Tibial nerve (tissue), 4 donors: ENCODE data around the gene GDPD5. TPM values are rescaled to one million over a fixed set of nuclear protein-coding genes. Genes with fewer than 3 reads are reported as not detected.

Experiments used
- DNase-seq, 2 donors: peaks; one replicate each; pipeline ENCODE4 v3.0.0-alpha.2; 2019; ENCODE audit warnings: low spot score in 2 of 2
- H3K27ac ChIP-seq, 4 donors: fragments of 200-600 bp; sonication (generic) in 3 of 4; one replicate each; pipeline ENCODE4 v1.5.1; 2017 to 2019; ENCODE audit warnings: mild to moderate bottlenecking in 1 of 4
- H3K27me3 ChIP-seq, 2 donors: fragments of 200-600 bp; sonication (generic) in 1 of 2; one replicate each; pipeline versions ENCODE4 v1.5.1 to v1.6.0; 2017 to 2019
- H3K36me3 ChIP-seq, 3 donors: fragments of 200-600 bp; sonication (generic); one replicate each; pipeline ENCODE4 v1.5.1; 2018 to 2019
- H3K4me1 ChIP-seq, 4 donors: fragments of 200-600 bp; sonication (generic) in 3 of 4; one replicate each; pipeline ENCODE4 v1.5.1; 2017 to 2019
- H3K4me3 ChIP-seq, 4 donors: fragments of 200-600 bp; sonication (generic) in 3 of 4; one replicate each; pipeline ENCODE4 v1.5.1; 2017 to 2019; ENCODE audit warnings: mild to moderate bottlenecking in 1 of 4, moderate library complexity in 1 of 4
- H3K9me3 ChIP-seq, 4 donors: fragments of 200-600 bp; sonication (generic) in 3 of 4; one replicate each; pipeline ENCODE4 v1.5.1; 2017 to 2019
- EP300 ChIP-seq, 2 donors: sonication (generic); formaldehyde crosslinking; IDR thresholded peaks; one replicate each; pipeline ENCODE4 v1.6.1; 2017; ENCODE audit warnings: antibody characterized with exemption in 2 of 2, mild to moderate bottlenecking in 1 of 2
- POLR2A ChIP-seq, 2 donors: fragments of 450-650 bp; IDR thresholded peaks; one replicate each; pipeline ENCODE4 v1.6.1; 2017; ENCODE audit warnings: antibody characterized with exemption in 2 of 2, mild to moderate bottlenecking in 2 of 2, moderate library complexity in 2 of 2
- WGBS, 2 donors: methylation state at CpG; one replicate each; pipeline ENCODE4 v1.1.5; 2018; 5-methylcytosine and 5-hydroxymethylcytosine counted together
- total RNA-seq, 4 donors: library from RNA; depleted of rRNA; stranded (reverse); fragments of >200 nt; gene quantifications; one replicate each; pipeline ENCODE4 v1.1.0, GENCODE V29; 2016
- TF ChIP-seq, protein P1 (sequence below), 5 experiments: fragments of 200-600 bp in 3 of 5; fragments of 450-650 bp in 2 of 5; sonication (generic) in 3 of 5; IDR thresholded peaks; one replicate each; pipeline ENCODE4 v1.5.1; 2016 to 2019; ENCODE audit warnings: antibody characterized with exemption in 5 of 5, mild to moderate bottlenecking in 3 of 5, moderate library complexity in 2 of 5

GDPD5 gene
- total RNA-seq, 4 donors from 2014 or later = 92.2 to 122 (median 101) TPM

DNA sequence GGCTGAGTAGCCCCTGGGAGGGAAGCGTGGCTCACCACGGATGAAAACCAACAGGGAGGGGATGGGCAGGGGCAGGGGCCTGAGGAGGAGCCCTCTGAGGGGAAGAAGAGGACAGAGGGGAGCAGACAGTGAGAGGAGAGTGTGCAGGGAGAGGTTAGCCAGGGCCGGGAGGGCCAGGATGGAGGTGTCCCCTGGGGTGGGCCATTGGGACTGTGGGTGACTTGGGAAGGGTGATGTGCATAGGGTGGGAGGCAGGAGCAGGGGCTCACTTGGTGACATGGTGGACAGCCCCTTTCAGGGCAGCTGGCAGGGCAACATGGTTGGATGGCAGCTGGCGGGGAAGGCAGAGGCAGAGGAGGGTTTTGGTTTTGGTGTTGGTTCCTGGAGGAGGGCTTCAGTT, 5.6 kb upstream of the GDPD5 start:
- H3K36me3 ChIP-seq = no peaks in the 10 kb centered on the region
- no peak for DNase-seq
- H3K4me1 ChIP-seq = peaks cover 0 to 18% (median 0%) of the 10 kb centered on the region in 4 donors
- no peaks in the 10 kb centered on the region for H3K9me3 ChIP-seq
- H3K27me3 ChIP-seq = no peaks in the 10 kb centered on the region
- no peak overlapping the region for H3K27ac ChIP-seq
- TF ChIP-seq POLR2A (IDR thresholded peaks at IDR 0.05) (no peak), EP300 (IDR thresholded peaks at IDR 0.05) (no peak)
- TF ChIP-seq, protein P1, sequence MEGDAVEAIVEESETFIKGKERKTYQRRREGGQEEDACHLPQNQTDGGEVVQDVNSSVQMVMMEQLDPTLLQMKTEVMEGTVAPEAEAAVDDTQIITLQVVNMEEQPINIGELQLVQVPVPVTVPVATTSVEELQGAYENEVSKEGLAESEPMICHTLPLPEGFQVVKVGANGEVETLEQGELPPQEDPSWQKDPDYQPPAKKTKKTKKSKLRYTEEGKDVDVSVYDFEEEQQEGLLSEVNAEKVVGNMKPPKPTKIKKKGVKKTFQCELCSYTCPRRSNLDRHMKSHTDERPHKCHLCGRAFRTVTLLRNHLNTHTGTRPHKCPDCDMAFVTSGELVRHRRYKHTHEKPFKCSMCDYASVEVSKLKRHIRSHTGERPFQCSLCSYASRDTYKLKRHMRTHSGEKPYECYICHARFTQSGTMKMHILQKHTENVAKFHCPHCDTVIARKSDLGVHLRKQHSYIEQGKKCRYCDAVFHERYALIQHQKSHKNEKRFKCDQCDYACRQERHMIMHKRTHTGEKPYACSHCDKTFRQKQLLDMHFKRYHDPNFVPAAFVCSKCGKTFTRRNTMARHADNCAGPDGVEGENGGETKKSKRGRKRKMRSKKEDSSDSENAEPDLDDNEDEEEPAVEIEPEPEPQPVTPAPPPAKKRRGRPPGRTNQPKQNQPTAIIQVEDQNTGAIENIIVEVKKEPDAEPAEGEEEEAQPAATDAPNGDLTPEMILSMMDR (IDR thresholded peaks at IDR 0.05) = no peak
- H3K4me3 ChIP-seq = no peak overlapping the region
- WGBS, 2 donors = 77 to 84% methylated on average over 4 of the region's 4 CpGs

DNA sequence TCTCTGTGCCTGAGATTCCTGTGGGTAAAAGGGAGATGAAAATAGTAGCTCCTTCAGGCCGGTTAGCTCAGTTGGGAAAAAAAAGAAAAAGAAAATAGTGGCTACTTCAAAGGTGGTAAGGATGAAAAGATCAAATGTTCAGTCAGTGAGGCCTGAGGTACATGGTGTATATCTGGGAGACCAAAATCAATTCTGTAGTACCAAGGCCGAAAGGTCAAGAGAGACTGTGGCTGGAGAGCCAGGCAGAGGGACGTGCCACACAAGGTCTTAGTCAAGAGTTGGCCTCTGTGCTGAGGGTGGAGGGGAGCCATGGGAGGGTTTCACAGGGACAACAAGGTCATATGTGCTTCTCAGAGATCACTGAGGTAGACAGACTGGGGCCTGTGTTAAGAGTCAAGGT, 4.8 kb upstream of the GDPD5 start:
- H3K4me3 ChIP-seq = no peak overlapping the region
- no peak for DNase-seq
- H3K4me1 ChIP-seq = peaks cover 0 to 21% (median 0%) of the 10 kb centered on the region in 4 donors
- no peaks in the 10 kb centered on the region for H3K36me3 ChIP-seq
- H3K27me3 ChIP-seq = no peaks in the 10 kb centered on the region
- no peaks in the 10 kb centered on the region for H3K9me3 ChIP-seq
- TF ChIP-seq EP300 (IDR thresholded peaks at IDR 0.05) (no peak), POLR2A (IDR thresholded peaks at IDR 0.05) (no peak)
- TF ChIP-seq, protein P1 (IDR thresholded peaks at IDR 0.05) = no peak
- 63 to 76% methylated on average over 3 of the region's 3 CpGs for WGBS, 2 donors
- H3K27ac ChIP-seq = no peak overlapping the region

DNA sequence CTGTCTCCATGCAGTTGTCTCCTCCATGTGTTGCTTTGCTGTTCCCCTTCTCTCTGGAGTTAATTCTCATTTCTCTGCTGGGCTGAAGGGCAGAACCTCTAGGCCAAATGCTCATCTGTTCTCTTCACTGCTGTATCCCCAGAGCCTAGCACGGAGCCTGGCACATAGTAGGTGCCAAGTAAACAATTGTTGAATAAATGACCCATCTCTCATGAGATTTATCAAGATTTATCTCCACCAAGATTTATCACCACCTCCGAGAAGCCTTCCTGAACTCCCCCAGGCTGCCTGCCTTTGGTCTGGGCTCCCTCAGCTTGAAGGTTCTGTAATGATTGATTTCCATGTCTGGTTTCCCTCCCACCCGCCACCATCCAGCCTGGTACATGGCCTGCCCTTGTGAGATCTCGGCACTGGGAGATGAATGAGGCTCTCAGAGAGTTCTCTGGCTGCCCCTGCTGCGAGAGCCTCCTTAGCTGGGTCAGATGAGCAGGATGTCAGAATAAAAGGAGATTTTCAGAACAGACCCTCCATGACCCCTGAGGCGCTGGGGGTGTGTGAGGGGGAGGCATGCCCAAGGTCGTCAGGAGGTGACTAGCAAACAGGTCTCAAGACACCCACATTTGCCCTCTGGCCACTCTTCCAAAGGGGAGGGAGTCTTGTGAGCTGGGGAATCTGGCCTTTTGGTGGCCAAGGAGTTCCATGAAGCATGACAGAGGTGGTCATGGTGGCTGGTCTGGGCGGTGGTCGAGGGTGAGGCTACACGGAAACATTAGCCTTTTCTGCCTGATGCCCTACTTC, 2.4 kb upstream of the GDPD5 start:
- Histone ChIP-seq H3K27ac (peak overlapping the region in 1 of 4 donors; percentile 9), H3K4me1 (peaks cover 0 to 34% (median 4%) of the 10 kb centered on the region in 4 donors), H3K4me3 (no peak overlapping the region), H3K27me3 (no peaks in the 10 kb centered on the region), H3K36me3 (no peaks in the 10 kb centered on the region), H3K9me3 (no peaks in the 10 kb centered on the region)
- TF ChIP-seq, protein P1 (IDR thresholded peaks at IDR 0.05) = no peak
- TF ChIP-seq EP300 (IDR thresholded peaks at IDR 0.05) = no peak
- DNase-seq = no peak
- 37 to 46% methylated on average over 10 of the region's 10 CpGs for WGBS, 2 donors

DNA sequence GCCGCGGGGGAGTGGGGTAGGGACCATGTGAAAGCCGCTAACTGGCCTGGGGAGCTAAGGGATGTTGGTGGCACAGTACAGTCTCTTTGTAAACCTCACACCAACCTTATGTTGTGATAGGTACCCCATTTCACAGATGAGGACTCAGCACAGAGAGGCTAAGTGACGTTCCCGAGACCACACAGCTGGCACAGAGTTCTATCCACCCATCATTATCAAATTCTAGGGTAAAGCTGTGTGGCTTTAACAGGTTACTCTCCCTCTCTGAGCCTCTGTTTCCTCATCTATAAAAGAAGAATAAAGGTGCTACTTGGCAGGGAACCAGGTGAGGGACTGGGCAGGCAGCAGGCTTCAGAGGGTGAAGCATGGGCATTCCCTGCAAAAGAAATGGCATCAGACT, 1.4 kb upstream of the GDPD5 start:
- no peak for TF ChIP-seq EP300 (IDR thresholded peaks at IDR 0.05)
- TF ChIP-seq, protein P1 (IDR thresholded peaks at IDR 0.05) = no peak
- no peak for TF ChIP-seq POLR2A (IDR thresholded peaks at IDR 0.05)
- DNase-seq = no peak
- 90 to 95% methylated on average over 5 of the region's 5 CpGs for WGBS, 2 donors

DNA sequence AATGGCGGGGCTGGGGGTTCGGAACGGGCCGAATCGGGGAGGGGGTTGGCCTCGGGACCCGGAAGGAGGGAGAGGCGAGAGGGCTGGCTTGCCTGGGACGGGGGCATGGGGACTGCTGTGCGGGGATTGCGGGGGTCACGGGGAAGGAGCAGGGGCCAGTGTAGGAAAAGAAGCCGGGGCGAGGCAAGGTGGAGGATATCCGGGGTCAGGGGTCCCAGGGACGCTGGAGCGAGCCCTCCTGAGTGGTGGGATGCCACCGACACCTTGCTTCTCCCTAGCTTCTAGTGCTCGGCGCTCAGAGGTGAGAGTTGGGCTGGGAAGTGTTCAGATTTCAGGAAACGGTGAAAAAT, 426 bp upstream of the GDPD5 start:
- TF ChIP-seq EP300 (IDR thresholded peaks at IDR 0.05) = no peak
- TF ChIP-seq, protein P1 (IDR thresholded peaks at IDR 0.05) = no peak
- TF ChIP-seq POLR2A (IDR thresholded peaks at IDR 0.05) = no peak
- Histone ChIP-seq H3K27me3 (no peaks in the 10 kb centered on the region), H3K9me3 (no peaks in the 10 kb centered on the region), H3K36me3 (no peaks in the 10 kb centered on the region), H3K4me3 (peak overlapping the region; percentile 55 to 93 (median 70)), H3K4me1 (peaks cover 0 to 38% (median 4%) of the 10 kb centered on the region in 4 donors), H3K27ac (peak overlapping the region in 2 of 4 donors; percentile 63 to 83)
- 2 to 4% methylated on average over 21 of the region's 21 CpGs for WGBS, 2 donors
- DNase-seq = no peak

More for the DNA sequence above, 1.4 kb upstream of the GDPD5 start:
- H3K4me3 ChIP-seq = no peak overlapping the region
- no peaks in the 10 kb centered on the region for H3K27me3 ChIP-seq
- H3K9me3 ChIP-seq = no peaks in the 10 kb centered on the region
- no peaks in the 10 kb centered on the region for H3K36me3 ChIP-seq
- peaks cover 0 to 34% (median 4%) of the 10 kb centered on the region in 4 donors for H3K4me1 ChIP-seq
- H3K27ac ChIP-seq = no peak overlapping the region
